Measurements from ENCODE around the gene SLC4A11.

The SLC4A11 gene

DNA sequence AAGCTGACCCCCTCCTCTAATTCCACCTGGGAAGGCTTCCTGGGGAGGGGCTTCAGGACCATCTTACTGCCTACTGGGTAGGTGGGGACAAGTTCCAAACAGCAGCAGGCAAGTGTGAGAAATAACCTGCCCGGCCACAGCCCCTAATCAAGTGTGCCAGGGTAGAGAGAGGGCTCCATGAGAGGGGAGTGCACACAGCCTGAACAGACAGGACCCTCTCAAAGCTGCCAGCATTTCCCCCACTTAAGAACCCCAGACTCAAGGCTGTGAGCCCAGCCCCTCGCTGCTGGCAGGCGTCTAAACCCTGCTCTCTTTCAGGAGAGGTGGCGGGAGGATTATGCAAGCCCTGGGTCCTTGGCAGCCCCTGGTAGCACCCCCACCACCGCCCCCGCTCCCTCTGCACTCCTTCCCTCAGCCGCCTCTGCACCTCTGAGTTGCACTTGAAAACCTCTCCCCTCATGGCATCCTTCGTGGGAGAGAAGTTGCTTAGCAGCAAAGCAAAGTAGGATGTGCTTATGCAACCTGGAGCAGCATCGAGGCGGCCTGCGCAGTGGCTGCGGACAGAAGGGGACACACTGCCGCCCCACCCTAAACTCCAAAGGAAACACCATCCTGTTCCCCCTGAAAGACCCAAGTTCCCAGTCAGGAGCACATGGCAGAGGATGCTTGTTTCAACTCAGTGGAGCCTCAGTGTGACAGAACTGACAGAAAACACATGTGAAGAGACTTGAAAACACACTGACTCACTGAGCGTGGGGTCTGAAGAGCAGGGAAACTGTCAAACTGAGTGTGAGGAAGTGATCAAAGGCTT, 45.0 kb downstream of the SLC4A11 start:
- Histone ChIP-seq H3K9ac (no peak overlapping the region), H3K79me2 (ENCODE audit: insufficient read depth, low read depth) (no peaks in the 10 kb centered on the region), H3K36me3 (ENCODE audit: insufficient read depth) (no peaks in the 10 kb centered on the region)

DNA sequence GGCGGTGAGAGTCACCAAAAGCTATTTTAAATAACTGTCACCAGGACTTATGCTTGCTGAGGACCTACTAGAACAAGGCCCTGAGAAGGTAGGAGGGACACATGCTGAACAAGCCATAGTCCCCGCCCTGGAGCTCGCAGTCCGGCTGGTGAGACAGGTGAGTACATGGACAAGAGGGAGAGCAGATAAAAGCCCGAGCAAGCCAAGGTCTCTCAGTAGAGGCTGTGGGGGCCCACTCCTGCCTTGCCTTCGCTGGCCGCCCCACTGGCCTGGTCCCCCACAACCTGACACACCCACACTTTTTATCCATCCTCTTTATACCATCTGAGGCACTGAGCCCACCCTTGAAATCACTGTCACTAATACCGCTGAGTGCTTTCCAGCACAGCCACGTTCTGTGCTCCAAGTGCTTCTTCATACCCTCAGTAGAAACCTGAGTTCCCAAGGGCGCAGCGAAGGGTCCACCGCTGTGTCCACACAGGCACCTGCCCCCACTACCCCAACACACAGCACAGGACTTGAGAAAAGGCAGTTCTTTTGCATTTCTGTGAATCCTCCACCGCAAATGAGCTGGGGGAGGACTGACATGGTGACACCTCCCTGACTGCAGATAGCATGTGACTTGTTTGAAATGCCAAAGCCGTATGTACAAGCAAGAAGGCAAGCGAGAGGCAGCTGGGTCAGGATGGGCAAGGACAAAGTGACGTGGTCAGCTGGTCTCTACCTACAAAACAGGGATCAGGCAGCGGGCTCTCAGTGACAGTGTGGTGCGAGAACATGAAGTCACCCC, 46.6 kb downstream of the SLC4A11 start:
- no peaks in the 10 kb centered on the region for H3K79me2 ChIP-seq (ENCODE audit: insufficient read depth, low read depth)
- no peaks in the 10 kb centered on the region for H4K20me1 ChIP-seq (ENCODE audit: insufficient read depth)
- TF ChIP-seq, protein P1, sequence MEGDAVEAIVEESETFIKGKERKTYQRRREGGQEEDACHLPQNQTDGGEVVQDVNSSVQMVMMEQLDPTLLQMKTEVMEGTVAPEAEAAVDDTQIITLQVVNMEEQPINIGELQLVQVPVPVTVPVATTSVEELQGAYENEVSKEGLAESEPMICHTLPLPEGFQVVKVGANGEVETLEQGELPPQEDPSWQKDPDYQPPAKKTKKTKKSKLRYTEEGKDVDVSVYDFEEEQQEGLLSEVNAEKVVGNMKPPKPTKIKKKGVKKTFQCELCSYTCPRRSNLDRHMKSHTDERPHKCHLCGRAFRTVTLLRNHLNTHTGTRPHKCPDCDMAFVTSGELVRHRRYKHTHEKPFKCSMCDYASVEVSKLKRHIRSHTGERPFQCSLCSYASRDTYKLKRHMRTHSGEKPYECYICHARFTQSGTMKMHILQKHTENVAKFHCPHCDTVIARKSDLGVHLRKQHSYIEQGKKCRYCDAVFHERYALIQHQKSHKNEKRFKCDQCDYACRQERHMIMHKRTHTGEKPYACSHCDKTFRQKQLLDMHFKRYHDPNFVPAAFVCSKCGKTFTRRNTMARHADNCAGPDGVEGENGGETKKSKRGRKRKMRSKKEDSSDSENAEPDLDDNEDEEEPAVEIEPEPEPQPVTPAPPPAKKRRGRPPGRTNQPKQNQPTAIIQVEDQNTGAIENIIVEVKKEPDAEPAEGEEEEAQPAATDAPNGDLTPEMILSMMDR (conservative IDR thresholded peaks at IDR 0.05; ENCODE audit: low read depth, low read length): no peak
- H2AFZ ChIP-seq (ENCODE audit: low read depth): no peak overlapping the region
- H3K4me2 ChIP-seq: no peak overlapping the region
- no peak overlapping the region for H3K9ac ChIP-seq
- H3K4me3 ChIP-seq (IDR thresholded peaks at IDR 0.05; ENCODE audit: insufficient read depth, low read depth, low read length): no peak overlapping the region
- no peaks in the 10 kb centered on the region for H3K4me1 ChIP-seq (ENCODE audit: low read depth, poor library complexity, severe bottlenecking)
- H3K27ac ChIP-seq: no peak overlapping the region
- H3K27me3 ChIP-seq (ENCODE audit: insufficient read depth, low read depth): no peaks in the 10 kb centered on the region
- H3K36me3 ChIP-seq (ENCODE audit: insufficient read depth): no peaks in the 10 kb centered on the region

More for the DNA sequence above, 45.0 kb downstream of the SLC4A11 start:
- no peaks in the 10 kb centered on the region for H4K20me1 ChIP-seq (ENCODE audit: insufficient read depth)
- TF ChIP-seq, protein P1 (conservative IDR thresholded peaks at IDR 0.05; ENCODE audit: low read depth, low read length): no peak
- no peaks in the 10 kb centered on the region for H3K27me3 ChIP-seq (ENCODE audit: insufficient read depth, low read depth)
- H3K4me1 ChIP-seq (ENCODE audit: low read depth, poor library complexity, severe bottlenecking): no peaks in the 10 kb centered on the region
- H3K27ac ChIP-seq: no peak overlapping the region
- no peak overlapping the region for H2AFZ ChIP-seq (ENCODE audit: low read depth)
- no peak overlapping the region for H3K4me3 ChIP-seq (IDR thresholded peaks at IDR 0.05; ENCODE audit: insufficient read depth, low read depth, low read length)
- no peak overlapping the region for H3K4me2 ChIP-seq

DNA sequence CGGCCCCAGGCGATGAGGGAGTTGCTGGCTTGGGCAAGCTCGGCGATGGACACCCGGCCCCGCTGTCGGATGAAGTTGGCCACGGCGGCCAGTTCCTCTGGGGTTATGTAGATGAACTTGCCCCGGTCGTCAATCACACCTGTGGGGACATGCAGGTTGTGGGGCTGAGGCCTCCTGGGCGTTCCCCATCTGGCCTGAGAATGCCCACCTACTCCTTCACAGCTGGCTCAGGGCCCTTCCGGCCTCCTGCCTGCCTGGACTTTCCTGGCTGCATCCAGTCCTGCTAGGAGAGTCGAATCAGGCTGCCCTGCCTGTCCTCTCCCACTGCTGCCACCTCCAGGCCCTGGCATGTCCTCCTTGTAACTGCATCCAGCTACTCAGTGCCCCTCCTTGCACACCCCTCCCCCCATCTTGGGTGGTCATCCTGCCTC, 48.3 kb downstream of the SLC4A11 start:
- no peaks in the 10 kb centered on the region for H3K27me3 ChIP-seq (ENCODE audit: insufficient read depth, low read depth)
- no peak overlapping the region for H3K4me3 ChIP-seq (IDR thresholded peaks at IDR 0.05; ENCODE audit: insufficient read depth, low read depth, low read length)
- no peak overlapping the region for H2AFZ ChIP-seq (ENCODE audit: low read depth)
- H3K4me2 ChIP-seq: no peak overlapping the region
- no peak overlapping the region for H3K27ac ChIP-seq
- no peaks in the 10 kb centered on the region for H4K20me1 ChIP-seq (ENCODE audit: insufficient read depth)
- no peaks in the 10 kb centered on the region for H3K36me3 ChIP-seq (ENCODE audit: insufficient read depth)
- H3K9ac ChIP-seq: no peak overlapping the region
- TF ChIP-seq, protein P1 (conservative IDR thresholded peaks at IDR 0.05; ENCODE audit: low read depth, low read length): no peak
- no peaks in the 10 kb centered on the region for H3K4me1 ChIP-seq (ENCODE audit: low read depth, poor library complexity, severe bottlenecking)
- H3K79me2 ChIP-seq (ENCODE audit: insufficient read depth, low read depth): no peaks in the 10 kb centered on the region

DNA sequence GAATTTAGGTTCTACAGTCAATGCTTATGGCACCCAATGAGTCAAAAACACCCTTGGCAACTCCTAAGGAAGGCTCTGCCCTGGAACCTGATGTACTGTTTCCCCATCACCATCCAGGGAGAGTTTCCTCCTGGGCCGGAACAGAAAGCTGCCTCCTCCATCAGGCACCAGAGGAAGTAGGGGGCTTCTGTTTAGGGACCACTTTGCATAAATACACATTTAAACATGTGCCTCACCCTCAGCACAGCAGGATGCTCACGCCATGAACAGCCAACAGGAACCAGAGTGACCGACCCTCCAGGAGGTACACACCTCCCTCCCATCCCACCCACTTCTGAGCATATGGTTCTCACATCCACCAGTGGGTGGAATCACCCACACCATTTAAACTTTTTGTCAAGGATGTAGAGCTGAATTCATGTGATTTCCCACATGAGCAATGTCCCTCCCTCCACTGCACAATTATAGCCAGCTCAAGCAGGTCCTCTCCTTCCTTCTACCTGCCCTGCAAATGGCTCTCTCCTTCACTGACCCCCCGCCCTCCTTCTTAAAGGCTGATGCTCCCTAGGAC, 49.3 kb downstream of the SLC4A11 start:
- H3K4me3 ChIP-seq (IDR thresholded peaks at IDR 0.05; ENCODE audit: insufficient read depth, low read depth, low read length): no peak overlapping the region
- H3K27me3 ChIP-seq (ENCODE audit: insufficient read depth, low read depth): no peaks in the 10 kb centered on the region
- H3K9ac ChIP-seq: no peak overlapping the region
- H3K36me3 ChIP-seq (ENCODE audit: insufficient read depth): no peaks in the 10 kb centered on the region
- H4K20me1 ChIP-seq (ENCODE audit: insufficient read depth): no peaks in the 10 kb centered on the region
- H2AFZ ChIP-seq (ENCODE audit: low read depth): no peak overlapping the region
- no peaks in the 10 kb centered on the region for H3K79me2 ChIP-seq (ENCODE audit: insufficient read depth, low read depth)
- H3K27ac ChIP-seq: no peak overlapping the region
- TF ChIP-seq, protein P1 (conservative IDR thresholded peaks at IDR 0.05; ENCODE audit: low read depth, low read length): no peak
- H3K4me2 ChIP-seq: no peak overlapping the region
- no peaks in the 10 kb centered on the region for H3K4me1 ChIP-seq (ENCODE audit: low read depth, poor library complexity, severe bottlenecking)
